IPS DF 19.7 (cell line): ENCODE data around the gene ZNF385B.
"Not testable (repeated sequence)": the region's sequence is repeated elsewhere in the genome, so short reads cannot be mapped to it uniquely, and the experiment has no call there.

Experiments
- DNase-seq: peaks from one replicate; pipeline ENCODE4 v3.0.0-alpha.2; 2013; ENCODE audit warnings: low read depth, low spot score

Gene ZNF385B

DNA sequence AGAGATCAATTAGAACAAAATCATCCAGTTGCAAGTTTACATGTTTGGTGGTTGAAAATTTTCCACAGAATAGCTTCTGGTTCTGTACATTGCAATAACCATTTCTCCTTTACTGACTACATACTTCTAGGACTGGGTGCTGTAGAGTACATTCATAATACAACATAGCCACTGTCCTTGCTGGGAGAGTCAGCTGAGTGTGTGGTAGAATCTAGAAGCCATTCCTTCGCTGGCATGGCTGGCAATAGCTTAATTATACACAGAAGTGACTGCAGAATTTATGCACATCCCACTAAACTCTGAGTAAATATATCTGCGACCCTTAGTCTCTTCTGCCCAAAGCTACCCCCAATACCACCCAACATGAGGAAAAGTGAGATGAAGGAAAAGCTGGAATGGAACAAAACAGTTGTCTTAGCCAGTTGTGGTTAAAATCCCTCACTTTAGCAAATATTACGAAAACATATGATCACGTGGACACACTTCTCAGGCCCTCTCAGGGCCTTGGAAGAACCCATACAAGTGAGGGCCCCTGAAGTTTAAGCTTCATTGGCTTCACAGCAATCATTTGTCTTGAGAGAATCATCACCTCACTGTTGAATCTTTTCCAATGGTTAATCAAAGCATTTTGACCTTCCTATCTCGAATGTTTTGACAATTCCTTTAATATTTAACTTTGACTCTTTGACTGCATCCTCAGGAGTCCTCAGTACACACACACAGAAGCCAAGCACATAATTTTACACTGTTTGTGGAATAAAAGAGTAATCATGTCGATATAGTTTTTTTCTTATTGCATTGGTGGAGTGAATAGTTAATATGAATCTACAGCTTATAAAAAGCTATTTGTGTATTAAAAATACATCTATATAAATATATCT is 225.1 kb downstream of the ZNF385B start:
- no peak for DNase-seq

- not testable (repeated sequence) for DNase-seq
These were observed 229.5 kb downstream of the ZNF385B start for GRCh38 chr2:179631769-179632385.

- DNase-seq = not testable (repeated sequence)
These were observed 231.6 kb downstream of the ZNF385B start for GRCh38 chr2:179629776-179630175.

DNA sequence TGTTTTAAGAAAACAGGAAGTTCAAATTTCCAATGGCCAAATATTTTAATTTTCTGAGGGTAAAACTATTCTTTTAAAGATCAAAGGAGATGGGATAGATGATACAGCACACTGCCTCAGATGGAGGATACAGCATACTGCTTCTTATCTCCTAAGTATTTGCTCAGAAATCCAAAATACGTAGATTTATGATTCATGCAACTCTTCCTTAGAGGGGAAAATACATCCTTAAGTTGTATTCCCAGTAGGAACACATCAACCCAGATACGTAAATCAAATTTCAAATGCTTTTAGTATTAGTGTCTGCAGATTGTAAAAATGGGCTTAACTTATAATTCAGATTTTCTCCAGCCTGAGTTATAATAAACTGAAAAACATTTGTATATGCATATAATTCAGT is 235.2 kb downstream of the ZNF385B start:
- no peak for DNase-seq

- no peak for DNase-seq
These were observed 238.6 kb downstream of the ZNF385B start for GRCh38 chr2:179622635-179623300.

DNA sequence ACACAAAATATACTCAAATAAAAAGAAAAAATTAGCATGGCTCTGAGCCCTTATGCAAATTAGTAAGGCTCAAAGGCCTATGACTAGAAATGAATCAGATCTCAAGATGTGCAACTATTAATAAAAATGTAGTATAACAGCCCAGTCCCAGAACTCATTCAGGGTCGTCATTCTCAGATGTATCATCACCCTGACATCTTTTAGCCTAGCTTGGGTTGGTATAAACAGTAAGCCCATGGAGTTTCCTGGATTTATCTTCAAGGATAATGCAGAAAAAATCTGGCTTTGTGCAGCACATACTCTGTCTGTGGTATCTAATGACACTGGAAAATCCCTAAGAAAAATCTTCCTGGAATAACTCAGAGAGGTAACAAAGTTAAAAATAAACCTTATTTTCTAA is 239.3 kb downstream of the ZNF385B start:
- DNase-seq = no peak

DNA sequence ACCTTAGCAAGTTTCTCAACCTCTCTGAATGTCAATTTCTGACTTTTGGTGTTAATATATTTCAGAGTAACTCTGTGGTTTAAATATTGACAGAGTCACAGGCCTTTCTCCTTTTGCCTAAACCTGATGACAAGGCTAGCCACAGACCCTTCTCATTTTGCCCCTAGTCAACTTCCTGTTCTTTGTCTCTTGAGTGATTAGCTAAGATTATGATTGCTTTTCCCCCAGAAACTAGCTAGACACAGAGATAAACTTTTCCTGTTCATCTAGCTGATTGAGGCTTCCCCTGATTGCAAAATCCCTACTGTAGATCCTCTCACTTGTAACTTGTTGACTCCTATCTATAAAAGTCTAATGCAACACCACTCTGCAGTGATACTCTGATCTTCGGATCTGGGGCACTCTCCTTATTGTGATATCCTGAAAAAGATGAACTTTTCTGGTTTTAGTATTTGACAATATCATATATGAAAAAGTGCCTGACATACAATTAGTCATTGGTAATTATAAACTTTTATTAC is 241.4 kb downstream of the ZNF385B start:
- DNase-seq = no peak

- DNase-seq = no peak
These were observed 247.3 kb downstream of the ZNF385B start for GRCh38 chr2:179614121-179614520.

- DNase-seq = no peak
These were observed 247.7 kb downstream of the ZNF385B start for GRCh38 chr2:179613701-179614100.

- no peak for DNase-seq
These were observed 248.1 kb downstream of the ZNF385B start for GRCh38 chr2:179613299-179613651.

DNA sequence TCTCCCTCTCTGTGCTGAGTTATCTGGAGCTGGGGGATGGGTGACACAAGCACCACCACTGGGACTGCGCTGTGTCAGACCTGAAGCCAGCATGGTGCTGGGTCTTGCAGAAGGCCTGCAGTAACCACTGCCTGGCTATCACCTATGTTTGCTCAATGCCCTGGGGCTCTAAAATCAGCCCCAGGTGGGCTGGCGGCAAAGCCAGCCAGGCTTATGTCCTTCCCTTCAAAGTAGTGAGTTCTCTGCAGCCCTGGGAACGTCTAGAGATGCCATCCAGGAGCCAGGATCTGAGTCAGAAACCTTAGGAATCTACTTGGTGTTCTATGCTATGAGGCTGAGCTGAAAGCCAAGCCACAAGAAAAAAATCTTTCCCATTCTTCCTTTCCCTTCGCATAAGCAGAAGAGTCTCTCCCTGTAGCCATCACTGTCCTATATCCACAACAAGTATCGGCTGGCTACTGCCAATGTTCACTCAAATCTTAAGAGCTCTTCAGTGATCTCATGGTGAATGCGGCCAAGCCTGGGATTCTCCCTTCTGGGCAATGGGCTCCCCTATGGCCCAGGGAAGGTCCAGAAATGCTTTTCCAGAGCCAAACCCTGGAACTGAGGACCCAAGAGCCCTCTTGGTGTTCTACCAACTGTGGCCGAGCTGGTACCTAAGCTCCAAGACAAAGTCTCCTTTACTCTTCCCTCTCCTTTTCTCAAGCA is 248.7 kb downstream of the ZNF385B start:
- DNase-seq = no peak

DNA sequence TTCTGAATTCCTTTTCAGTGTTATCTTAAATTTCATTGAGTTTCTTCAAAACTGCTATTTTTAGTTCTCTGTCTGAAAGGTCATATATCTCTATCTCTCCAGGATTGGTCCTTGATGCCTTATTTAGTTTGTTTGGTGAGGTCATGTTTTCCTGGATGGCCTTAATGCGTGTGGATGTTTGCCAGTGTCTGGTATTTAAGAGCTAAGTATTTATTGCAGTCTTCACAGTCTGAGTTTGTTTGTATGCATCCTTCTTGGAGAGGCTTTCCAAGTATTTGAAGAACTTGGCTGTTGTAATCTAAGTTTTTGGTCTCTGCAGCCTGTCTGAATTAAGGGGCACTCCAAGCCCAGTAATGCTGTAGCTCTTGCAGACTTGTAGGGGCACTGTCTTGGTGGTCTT is 249.3 kb downstream of the ZNF385B start:
- no peak for DNase-seq

DNA sequence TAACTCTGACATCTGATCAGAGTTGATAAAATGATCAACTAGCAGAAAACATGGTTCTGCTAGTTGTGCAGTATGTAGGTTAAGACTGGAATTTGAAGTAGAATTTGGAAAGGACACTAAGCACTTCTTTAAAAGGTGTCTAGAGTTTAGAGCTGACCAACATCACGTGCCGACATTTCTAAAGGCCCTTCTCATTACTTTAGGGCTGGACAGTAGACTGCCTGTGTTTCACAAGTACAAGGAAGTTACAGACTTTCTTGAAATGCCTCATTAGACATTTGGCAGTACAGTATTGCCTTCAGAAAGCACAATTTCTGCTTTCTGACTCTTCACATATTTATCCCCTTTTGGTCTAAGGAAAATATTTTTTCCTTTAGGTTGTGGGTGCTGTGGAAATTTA is 255.3 kb downstream of the ZNF385B start:
- no peak for DNase-seq

GRCh38 chr2:179605341-179605740 is 256.1 kb downstream of the ZNF385B start:
- no peak for DNase-seq

DNA sequence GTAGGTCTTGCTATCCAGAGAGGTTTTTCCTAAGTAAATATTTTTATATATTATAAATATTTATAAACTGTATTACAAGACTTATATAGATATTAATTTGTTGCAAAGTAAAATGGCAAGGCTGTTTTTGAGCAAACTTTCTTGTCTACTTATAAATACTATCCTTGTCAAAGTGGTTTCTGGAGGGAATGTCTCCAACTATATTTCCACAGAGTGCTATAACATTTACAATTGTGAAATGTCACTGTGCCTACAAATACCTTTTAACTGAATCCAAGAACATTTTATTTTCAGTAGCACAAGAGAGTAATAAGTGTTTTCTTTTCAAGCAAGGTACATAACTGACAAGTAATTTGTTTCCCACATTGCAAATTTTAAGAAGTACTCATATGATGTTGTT is 256.8 kb downstream of the ZNF385B start:
- no peak for DNase-seq

DNA sequence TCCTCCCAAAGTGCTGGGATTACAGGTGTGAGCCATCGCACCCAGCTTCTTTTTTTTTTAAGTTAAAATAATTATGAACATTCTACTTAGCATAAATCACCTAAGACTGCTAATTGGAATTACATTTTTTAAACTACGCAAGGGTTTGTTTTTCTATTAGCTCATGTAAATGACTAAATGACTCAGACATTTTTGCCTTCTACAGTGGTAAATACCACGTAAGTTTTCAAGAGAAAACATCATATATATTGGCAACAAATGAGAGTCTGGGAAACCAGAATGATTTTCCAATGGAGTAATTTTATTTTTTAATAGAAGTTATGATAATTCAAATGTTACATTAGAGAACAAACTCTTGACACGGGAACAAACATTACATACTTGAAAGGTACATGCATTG is 259.0 kb downstream of the ZNF385B start:
- DNase-seq = no peak

- no peak for DNase-seq
These were observed 265.4 kb downstream of the ZNF385B start for GRCh38 chr2:179596018-179596417.

DNA sequence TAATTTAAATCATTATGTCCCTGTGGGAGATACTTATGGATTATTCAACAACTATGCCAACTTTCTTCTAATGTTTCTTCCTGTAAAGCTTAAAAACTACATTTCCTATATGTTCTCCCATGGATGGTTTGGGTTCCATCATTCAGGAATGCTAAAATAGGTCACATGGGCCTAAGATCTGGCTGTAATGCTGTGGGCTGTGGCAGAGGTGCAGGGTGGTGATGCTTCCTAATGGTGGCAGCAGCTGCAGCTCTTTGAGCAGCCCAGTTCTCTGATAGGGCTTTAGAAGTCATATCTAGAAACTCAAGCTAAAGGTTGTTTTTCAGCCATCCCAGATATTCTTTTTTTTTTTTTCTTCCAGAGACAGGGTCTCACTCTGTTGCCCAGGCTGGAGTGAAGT is 266.1 kb downstream of the ZNF385B start:
- DNase-seq = no peak

GRCh38 chr2:179594268-179595112 is 266.9 kb downstream of the ZNF385B start:
- DNase-seq = no peak

- DNase-seq = no peak
These were observed 268.1 kb downstream of the ZNF385B start for GRCh38 chr2:179593323-179593722.
